ES-I3 (cell line): ENCODE results near the gene PPM1M.

Experiments used
- H3K36me3 ChIP-seq: 2 replicates; pipeline ENCODE4 v1.6.1; 2013; ENCODE audit warnings: mild to moderate bottlenecking, low read length, control low read depth, moderate library complexity; ENCODE audit not compliant: insufficient read depth
- H3K4me1 ChIP-seq: 2 replicates; pipeline ENCODE4 v1.6.1; 2013; ENCODE audit warnings: mild to moderate bottlenecking, control low read depth, low read length; ENCODE audit not compliant: insufficient read depth
- H3K9ac ChIP-seq: 2 replicates; pipeline ENCODE4 v1.6.1; 2013; ENCODE audit warnings: low read depth, mild to moderate bottlenecking, low read length, moderate library complexity
- H3K9me3 ChIP-seq: 2 replicates; pipeline ENCODE4 v1.6.1; 2013; ENCODE audit warnings: mild to moderate bottlenecking, low read length, moderate library complexity; ENCODE audit not compliant: control insufficient read depth, insufficient read depth

PPM1M gene

DNA sequence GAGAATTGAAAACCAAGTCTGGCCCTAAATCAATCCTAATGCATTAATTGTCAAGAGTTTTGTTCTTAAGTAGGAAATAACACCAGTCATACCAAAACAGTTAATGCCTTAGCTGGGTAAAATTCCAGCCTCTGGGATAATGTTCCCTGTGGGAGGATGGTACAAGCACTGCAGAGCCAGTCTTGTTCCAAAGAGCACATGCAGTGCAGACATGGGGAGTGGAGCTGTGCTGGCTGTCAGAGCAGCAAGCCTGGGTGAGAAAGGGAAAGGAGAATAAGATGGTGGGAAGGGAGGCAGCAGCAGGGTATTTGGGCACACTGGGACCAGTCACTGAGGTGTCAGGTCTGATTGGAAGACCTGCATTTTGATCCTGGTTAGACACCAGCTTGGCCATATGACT, 35.5 kb upstream of the PPM1M start:
- no peaks in the 10 kb centered on the region for H3K4me1 ChIP-seq
- H3K9ac ChIP-seq = no peak overlapping the region
- H3K9me3 ChIP-seq = no peaks in the 10 kb centered on the region
- H3K36me3 ChIP-seq = peaks cover 50% of the 10 kb centered on the region

DNA sequence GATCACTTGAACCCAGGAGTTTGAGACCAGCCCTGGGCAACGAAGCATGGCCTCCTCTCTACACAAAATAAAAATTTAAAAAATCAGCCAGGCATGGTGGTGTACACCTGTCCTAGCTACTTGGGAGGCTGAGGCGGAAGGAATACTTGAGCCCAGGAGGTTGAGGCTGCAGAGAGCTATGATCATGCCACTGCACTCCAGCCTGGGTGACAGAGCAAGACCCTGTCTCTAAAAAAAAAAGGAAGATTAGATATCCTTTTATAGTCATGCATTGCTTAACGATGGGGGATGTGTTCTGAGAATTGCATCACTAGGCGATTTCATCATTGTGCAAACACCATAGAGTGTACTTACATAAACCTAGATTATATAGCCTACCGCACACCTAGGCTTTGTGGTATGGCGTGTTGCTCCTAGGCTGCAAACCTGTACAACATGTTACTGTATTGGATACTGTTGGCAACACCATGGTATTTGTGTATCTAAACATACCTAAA, 35.0 kb upstream of the PPM1M start:
- H3K9me3 ChIP-seq = no peaks in the 10 kb centered on the region
- no peaks in the 10 kb centered on the region for H3K4me1 ChIP-seq
- no peak overlapping the region for H3K9ac ChIP-seq
- H3K36me3 ChIP-seq = peaks cover 44% of the 10 kb centered on the region

DNA sequence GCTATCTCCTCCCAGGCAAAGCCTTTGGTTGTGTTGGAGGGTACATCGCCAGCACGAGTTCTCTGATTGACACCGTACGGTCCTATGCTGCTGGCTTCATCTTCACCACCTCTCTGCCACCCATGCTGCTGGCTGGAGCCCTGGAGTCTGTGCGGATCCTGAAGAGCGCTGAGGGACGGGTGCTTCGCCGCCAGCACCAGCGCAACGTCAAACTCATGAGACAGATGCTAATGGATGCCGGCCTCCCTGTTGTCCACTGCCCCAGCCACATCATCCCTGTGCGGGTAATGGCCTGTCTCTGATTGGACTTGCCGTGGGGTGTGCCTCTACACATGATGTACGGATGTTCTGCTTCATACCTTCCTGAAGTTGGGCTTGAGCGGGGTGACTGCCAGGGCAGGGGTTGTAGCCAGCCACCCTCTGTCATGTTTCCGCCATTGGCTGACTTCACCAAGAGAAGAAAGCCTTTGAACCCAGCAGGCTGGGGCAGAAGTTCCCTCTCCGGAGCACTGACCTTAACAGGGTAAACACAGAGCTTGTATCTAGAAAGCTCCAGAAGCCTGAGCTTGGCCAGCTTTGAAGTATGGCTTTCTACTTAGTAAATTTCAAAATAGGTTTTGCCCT, 34.2 kb upstream of the PPM1M start:
- Histone ChIP-seq H3K36me3 (peaks cover 39% of the 10 kb centered on the region; the same call in 1 of the 2 replicates), H3K4me1 (no peaks in the 10 kb centered on the region), H3K9me3 (no peaks in the 10 kb centered on the region), H3K9ac (no peak overlapping the region)

DNA sequence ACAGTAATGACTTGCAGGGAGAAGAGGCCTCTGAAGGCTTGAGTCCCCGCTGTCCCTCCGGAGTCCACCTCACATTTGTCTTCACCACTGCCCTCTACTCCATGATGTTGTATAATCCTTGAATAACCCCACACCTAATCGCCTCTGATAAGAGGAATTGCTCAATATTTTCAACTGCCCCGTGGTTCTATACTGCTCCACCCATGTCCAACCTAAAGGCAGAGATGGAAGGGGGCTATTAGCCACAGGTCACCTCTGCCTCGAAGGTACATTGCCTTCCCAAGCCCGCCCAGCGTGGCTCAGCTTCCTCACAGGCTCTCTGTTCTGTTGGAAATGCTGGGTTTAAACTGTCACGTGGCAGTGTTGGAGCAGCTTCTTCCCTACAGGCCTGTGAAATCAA, 32.6 kb upstream of the PPM1M start:
- Histone ChIP-seq H3K9me3 (no peaks in the 10 kb centered on the region), H3K4me1 (no peaks in the 10 kb centered on the region), H3K36me3 (peaks cover 34% of the 10 kb centered on the region; the same call in 1 of the 2 replicates), H3K9ac (no peak overlapping the region)

DNA sequence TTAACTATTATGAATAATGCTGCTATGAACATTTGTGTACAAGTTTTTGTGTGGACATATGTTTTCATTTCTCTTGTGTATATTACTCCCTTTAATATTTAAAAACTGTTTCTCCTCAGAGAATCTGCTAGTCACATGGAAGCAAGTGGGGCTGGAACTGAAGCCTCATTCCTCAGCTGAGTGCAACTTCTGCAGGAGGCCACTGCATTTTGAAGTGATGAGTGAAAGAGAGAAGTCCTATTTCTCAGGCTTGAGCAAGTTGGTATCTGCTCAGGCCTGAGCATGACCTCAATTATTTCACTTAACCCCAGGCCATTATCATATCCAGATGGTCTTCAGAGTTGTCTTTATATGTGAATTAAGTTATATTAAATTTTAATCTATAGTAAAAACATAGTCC, 31.7 kb upstream of the PPM1M start:
- no peak overlapping the region for H3K9ac ChIP-seq
- H3K9me3 ChIP-seq = no peaks in the 10 kb centered on the region
- peaks cover 28% of the 10 kb centered on the region; the same call in 1 of the 2 replicates for H3K36me3 ChIP-seq
- no peaks in the 10 kb centered on the region for H3K4me1 ChIP-seq

DNA sequence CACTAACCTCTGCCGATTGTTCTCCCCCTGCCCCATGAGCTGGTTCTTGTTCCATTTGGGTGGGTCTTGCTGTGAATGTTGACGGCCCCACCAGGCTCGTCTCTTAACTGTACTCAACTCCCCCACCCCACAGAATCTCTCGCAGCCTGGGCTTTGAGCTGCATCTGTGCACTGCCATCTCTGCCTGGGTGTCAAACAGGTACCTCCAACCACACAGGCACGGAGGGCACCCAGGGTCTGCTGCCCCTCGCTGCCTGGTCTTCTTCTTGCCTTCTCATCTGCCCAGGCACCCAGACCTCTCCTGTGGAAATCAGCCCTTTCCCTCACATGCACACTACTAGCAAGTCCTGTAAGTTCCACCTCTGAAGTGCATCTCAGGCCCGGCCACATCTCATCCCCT, 30.2 kb upstream of the PPM1M start:
- Histone ChIP-seq H3K9ac (no peak overlapping the region), H3K36me3 (peaks cover 19% of the 10 kb centered on the region; the same call in 1 of the 2 replicates), H3K4me1 (no peaks in the 10 kb centered on the region), H3K9me3 (no peaks in the 10 kb centered on the region)

DNA sequence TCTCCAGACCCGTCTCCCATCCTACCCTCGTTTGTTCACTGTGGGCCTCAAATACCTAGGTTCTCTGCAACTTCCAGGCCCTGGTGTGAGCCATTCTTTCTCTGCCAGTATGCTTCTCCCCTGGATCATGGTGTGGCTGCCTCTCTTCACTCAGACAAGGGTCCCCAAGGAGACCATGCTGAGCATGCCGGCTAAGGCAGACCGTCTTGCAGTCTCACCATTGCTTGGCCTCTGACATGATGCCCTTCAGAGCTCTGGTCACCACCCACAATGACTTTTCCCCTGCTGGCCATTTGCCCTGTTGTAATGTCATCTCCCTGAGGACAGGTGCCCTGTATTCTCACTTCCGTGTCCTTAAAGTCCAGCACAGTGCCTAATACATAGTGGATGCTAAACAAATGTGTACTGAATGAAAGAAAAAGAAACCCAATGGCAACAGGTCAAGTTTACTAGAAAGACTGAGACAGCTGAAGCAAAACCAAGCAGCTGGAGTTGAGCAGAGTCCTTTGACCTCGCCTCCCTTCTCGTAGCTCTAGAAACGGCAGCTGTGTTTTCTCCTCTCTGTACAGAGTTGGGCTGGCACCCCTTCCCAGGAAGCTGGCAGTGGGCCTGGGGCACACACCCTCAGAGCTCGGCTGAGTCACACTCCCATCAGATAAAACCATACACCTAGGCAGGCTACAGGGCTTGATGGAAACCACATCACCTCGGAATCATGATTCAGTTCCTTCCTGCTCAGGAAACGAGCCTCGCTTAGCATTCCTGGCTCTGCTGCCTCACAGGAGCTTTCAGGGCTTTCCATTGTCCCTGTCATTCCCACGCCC, 28.8 kb upstream of the PPM1M start:
- Histone ChIP-seq H3K9ac (no peak overlapping the region), H3K36me3 (peaks cover 10% of the 10 kb centered on the region; the same call in 1 of the 2 replicates), H3K4me1 (peaks cover 5% of the 10 kb centered on the region; the same call in 1 of the 2 replicates), H3K9me3 (no peaks in the 10 kb centered on the region)

DNA sequence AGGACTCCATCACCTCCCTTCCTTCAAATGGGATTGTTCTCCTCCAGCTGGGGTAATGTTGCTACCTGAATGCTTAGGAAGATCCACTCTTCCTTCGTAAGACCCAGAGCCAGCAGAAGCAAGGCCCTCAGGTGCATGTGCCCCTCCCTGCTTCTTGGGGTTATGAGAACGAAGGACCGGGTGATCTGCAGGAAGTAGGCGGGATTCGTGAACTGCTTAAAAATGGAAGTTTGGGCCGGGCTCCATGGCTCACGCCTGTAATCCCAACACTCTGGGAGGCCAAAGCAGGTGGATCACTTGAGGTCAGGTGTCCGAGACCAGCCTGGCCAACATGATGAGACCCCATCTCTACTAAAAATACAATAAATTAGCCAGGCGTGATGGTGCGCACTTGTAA, 28.2 kb upstream of the PPM1M start:
- peaks cover 5% of the 10 kb centered on the region; the same call in 1 of the 2 replicates for H3K4me1 ChIP-seq
- peaks cover 6% of the 10 kb centered on the region; the same call in 1 of the 2 replicates for H3K36me3 ChIP-seq
- H3K9ac ChIP-seq = no peak overlapping the region
- H3K9me3 ChIP-seq = no peaks in the 10 kb centered on the region

DNA sequence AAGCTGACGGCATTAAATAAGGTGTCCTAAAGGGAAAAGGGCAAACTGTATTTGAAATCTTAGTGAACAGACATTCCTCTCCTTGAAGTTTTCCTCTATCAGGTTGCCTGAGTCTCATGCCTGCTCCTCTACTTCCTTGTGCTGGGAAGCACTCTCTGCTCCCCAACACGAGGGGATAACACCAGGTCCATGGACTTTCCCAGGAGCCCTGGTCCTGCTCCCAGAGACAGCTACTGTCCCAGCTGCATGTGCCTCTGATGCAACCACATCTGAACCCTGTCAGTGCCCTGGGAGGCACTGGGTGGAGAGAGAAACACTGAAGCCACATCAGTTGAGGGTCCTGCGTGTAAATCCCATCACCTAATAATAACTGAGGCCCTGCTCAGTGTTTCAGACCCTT, 27.5 kb upstream of the PPM1M start:
- H3K9me3 ChIP-seq = no peaks in the 10 kb centered on the region
- H3K9ac ChIP-seq = no peak overlapping the region
- peaks cover 6% of the 10 kb centered on the region; the same call in 1 of the 2 replicates for H3K36me3 ChIP-seq
- peaks cover 5% of the 10 kb centered on the region; the same call in 1 of the 2 replicates for H3K4me1 ChIP-seq

DNA sequence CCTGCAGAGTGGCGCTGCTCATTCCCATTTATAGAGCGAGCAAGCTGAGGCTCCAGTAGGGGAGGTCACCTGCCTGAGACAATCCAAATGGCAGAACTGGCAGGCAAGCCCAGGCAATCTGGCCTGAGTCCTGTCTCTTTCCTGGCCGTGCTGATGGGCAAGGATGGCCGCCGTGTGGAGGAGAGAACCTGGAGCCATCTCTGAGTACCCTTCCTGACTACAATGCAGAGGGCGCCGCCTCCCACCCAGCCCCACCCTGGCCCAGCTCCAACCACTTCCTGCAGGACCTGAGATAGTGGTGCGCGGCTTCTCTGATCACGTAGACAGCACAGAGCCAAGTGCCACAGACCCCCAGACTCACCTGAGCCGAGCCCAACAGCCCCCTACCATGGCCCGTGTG, 27.1 kb upstream of the PPM1M start:
- Histone ChIP-seq H3K36me3 (peaks cover 6% of the 10 kb centered on the region; the same call in 1 of the 2 replicates), H3K4me1 (peaks cover 5% of the 10 kb centered on the region; the same call in 1 of the 2 replicates), H3K9ac (no peak overlapping the region), H3K9me3 (no peaks in the 10 kb centered on the region)

DNA sequence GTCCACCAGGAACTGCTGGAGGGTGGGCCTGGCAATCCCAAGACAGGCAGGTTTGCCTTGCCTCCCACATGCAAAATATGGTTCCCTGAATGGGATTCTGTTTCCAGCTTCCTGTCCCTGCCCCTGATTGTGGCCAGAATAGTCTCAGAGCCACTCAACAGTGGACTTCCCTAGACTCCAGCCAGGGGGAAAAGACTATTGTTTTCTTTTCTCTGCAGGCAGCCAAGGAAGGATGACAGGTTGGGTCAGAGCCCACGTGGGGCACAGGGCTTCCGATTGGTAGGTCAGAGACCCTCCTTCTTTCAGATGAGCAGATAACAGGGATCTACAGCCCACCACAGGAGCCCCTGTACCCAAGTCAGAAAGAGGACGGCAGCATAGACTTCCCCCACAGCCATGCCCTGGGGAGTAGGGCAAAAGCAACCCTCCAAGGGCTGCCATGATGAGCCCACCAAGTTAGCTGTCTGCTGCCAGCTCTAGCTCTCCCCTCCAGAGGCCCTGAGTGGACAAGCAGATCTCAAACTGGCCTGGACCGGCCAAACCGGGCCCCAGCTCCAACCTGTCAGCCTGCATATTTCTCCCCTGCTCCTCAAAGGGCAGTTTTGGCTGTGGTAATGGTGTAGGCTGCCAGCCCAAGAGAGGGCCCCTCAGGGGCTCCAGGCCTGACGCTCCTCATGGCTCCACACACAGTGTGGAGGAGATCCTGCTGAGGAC, 26.5 kb upstream of the PPM1M start:
- H3K36me3 ChIP-seq = peaks cover 4% of the 10 kb centered on the region; the same call in 1 of the 2 replicates
- H3K9me3 ChIP-seq = no peaks in the 10 kb centered on the region
- H3K4me1 ChIP-seq = peaks cover 5% of the 10 kb centered on the region; the same call in 1 of the 2 replicates
- no peak overlapping the region for H3K9ac ChIP-seq

DNA sequence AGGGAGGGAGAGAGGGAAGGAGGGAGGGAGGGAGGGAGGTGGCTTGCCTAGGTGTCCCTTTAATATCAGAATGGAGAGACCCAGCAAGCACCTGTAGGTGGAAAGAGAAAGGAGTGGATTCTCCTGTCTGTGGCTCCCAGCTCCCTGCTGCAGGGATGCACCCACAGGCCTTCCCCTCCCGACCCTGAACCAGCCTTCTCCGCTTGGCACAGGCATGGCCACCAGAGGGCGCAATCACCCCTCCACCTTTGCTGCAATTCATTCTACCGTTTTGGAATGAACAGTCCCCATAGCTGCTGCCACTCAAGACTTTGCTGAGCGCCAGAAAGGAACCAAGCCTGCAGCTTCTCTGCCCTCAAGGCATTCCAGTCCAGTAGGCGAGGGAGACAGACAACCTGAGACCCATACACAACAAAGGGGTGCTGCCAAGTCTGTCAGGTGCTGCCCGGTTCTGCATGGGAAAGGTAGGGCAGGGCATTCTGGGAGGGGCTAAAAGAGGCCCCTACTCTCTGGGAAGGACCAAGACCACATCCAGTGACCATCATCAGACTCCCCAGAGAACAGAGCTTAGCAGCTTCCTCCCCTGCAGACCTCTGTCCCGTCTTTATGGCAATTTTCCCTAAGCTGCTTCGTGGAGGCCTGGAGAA, 25.1 kb upstream of the PPM1M start:
- Histone ChIP-seq H3K4me1 (peaks cover 5% of the 10 kb centered on the region; the same call in 1 of the 2 replicates), H3K9me3 (no peaks in the 10 kb centered on the region), H3K36me3 (no peaks in the 10 kb centered on the region), H3K9ac (no peak overlapping the region)

DNA sequence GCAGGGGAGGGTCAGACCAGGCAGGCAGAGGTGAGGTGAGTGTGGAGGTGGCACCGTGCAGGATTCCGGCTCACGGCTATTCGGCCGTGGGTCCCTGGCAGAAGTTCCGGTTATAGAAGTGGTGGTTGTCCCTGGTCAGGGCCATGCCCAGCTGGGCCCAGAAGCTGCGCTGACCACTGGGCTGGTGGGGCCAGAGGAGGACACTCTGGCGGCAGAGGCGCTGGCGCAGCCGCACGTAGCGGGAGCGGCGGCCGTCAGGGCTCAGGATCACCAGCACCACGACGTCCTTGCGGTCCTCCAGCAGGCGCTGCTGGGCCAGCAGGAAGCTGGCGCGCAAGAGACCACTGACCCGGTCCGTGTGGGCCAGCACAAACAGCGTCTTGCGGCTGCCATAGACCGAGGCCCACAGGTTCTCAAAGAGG, 24.4 kb upstream of the PPM1M start:
- no peaks in the 10 kb centered on the region for H3K9me3 ChIP-seq
- no peaks in the 10 kb centered on the region for H3K36me3 ChIP-seq
- no peak overlapping the region for H3K9ac ChIP-seq
- H3K4me1 ChIP-seq = peaks cover 5% of the 10 kb centered on the region; the same call in 1 of the 2 replicates
